HG02973 (cell line): ENCODE measurements around the gene DNER.

Source experiments
- ATAC-seq: cut with Tn5 transposase; IDR thresholded peaks from one replicate; pipeline ENCODE4 v1.9.1; 2021; ENCODE audit warnings: moderate library complexity; ENCODE audit not compliant: unreplicated experiment

Gene DNER

DNA sequence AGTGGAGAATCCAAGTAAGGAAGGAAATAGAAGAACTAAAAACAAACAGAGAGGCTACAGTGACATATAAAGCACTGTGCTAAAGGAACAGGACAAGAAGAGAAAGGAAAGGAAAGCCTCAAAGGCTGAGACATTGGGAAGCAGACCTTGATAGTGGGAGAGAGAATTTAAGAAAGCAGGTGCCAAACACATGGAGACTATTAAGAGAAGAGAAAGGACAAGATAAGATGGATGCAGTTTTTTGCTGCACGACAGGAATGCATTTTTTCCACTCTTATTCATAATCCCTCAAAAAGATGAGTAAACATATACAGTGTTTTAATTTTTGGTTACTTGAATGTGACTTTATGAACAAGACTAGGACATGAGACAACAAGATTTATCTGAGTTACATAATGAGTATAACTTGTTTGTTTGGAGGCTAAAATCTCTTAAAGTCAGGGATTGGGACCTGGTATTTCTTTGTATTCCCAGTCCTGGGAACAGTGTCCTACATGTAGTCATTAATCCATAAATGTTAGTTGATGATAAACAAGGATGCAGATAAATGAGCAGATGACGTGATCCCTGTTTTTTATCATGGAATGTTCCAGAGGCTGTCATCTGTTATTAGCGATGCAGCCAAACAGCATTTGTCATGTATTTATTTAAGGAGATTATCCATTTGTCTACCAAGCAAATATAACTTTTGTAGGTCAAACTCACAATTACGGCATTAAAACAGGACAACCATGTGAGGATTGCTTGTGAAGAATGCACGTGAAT lies 141.7 kb downstream of the DNER start:
- ATAC-seq: no peak

DNA sequence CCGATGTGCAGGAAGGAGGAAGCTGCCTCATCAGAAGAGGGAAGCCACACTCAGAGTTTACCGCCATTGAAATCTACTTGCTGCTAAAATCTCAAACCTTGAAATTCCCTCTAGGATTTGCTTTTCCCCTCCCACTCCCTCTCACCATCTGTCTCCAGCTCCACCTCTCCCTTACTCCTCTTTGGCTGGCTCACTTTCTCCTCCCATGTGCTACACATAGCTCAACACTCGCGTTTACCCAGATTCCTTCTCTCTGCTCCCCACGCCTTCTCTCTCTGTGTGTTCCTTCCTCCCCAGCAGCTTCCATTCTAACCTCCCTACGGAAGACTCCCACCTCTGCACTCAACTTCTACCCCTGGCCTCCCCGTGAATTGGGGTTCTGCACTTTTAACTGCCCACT lies 143.1 kb downstream of the DNER start:
- ATAC-seq: no peak

DNA sequence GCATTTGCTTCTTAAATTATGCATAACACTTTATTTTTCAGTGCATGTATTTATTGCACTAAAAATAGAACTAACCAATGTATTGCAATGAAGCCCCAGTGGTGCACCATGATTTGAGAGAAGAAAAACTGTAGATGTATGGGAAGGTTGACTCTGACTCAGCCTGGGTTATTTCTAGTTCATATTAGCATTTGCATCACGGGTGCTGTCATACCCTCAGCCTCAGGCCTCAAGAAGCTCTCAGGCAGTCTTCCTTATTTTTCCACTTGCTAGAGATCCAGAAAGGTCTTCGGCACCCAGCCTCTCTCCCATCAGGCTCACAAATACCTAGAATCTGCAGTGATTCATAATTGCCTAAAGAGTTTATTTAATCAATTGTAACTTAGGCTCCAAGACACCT lies 148.0 kb downstream of the DNER start:
- no peak for ATAC-seq

DNA sequence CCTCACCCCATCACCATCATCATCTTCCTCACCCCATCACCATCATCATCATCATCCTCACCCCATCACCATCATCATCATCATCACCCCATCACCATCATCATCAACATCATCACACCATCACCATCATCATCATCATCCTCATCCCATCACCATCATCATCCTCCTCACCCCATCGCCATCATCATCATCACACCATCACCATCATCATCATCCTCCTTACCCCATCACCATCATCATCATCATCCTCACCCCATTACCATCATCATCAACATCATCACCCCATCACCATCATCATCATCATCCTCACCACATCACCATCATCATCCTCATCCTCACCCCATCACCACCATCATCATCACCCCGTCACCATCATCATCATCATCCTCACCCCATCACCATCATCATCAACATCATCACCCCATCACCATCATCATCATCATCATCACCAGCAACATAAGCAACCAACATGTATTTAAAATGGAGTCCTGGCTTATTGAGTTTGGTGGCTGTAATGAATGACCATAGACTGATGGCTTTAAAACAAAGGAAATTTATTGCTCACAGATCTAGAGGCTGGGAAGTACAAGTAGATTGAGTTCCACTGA lies 150.0 kb downstream of the DNER start:
- no peak for ATAC-seq

DNA sequence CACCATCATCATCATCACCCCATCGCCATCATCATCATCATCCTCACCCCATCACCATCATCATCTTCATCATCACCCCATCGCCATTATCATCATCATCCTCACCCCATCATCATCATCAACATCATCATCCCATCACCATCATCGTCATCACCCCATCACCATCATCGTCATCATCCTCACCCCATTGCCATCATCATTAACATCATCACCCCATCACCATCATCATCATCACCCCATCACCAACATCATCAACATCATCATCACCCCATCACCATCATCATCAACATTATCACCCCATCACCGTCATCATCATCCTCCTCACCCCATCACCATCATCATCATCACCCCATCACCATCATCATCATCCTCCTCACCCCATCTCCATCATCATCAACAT lies 151.0 kb downstream of the DNER start:
- ATAC-seq: no peak

DNA sequence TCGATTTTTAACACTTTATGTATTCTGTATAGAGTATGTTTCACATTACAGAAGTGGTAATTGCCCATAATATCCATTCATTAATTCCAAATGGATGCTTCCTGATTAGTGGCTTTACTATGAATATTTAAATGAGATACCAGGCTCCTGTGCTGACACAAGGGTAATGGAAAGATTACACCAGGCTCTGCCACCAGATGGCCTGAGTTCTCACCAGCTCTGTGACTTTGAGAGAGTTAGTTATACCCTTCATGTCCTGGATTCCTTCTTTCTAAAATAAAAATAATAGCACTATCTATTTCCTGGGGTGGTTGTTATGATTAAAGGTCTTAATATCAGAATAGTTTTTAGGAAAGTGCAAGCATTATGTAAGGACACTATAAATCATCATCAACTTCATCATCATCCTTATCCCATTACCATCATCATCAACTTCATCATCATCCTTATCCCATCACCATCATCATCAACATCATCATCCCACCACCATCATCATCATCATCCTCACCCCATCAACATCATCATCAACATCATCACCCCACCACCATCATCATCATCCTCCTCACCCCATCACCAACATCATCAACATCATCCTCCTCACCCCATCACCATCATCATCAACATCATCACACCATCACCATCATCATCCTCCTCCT lies 151.8 kb downstream of the DNER start:
- no peak for ATAC-seq

DNA sequence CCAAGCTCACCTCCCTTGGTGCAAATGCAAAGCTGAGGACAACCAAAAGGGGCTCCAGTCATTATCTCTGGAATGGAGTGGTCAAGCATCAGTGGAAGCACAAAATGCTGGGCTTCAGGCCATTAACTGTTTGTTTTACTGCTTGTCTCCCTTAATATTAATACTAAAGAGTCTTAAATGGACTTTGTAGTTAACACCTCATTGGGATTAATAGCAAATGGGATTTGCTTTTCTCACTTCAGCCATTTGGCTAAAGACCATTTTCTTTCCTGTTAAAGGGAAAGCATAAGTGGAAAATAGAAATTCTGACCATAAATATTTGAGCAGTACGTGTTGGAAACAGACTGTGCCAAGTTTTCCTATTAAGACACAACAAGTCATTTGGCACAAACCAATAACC lies 154.4 kb downstream of the DNER start:
- no peak for ATAC-seq

DNA sequence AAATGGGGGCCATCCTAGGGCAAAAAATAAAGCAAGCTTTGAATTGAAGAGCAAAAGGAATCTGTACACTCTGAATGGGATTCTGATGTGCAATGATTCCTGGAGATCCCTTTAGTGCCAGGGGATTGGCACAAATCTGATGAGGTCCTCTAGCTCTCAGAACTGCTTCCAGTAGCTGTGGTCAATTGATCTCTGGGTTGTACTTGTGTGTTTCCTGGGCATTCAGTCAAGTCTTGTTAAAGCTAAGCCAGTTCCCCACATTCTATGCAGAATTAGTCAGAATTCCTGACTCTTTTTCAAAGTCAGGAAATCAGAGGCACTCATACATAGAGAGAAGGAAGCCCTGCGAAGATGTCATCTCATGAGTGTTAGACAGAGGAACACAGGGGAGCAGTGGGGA lies 161.3 kb downstream of the DNER start:
- no peak for ATAC-seq

DNA sequence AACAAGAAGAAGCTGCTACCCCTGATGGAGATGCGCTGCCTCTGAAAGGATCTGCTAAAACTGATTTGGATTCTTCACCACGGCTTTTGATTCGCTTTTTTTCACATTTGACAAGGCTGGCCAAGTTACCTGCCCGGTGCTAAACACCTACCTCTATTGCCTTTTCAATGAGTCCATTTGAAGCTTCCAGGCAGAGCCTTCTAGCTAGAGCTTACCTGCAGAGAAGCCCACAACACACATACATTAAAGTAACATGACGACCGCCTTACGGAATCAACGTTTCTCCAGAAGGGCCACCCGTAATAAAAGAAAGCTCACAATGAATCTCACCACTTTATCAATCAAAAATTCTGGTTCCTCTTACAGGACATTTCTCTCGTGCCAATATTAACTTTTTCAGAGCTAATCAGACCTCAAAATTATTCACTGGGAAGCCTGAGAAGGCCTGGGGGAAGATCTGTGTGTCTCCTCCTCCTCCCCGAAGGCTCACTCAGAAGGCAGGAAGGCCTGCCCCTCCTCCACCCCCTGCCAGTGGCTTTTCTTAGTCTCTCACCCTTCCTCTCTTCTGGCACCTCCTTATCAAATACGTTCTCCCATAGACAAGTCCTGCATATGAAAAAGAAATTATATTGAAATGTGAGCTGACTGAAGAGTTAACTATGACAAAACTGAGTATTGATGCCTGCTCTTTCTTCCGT lies 171.0 kb downstream of the DNER start:
- no peak for ATAC-seq

DNA sequence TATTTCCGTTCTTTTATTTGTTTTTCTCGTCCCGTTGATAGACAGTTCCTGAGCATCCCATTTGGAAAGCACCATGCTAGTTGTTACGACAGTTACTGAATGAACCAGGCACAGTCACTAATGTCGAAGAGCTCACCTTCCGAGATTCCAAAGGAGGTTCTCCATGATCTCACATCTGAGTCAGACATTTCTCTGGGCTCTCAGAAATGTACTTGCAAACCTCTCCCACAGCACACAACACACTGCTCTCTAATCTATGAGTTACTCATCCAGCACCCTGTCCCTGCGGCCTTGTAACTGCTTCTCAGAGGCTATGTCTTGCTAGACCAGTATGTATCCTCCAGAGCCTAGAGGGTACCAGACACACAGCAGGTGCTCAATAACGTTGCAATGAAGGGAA lies 174.7 kb downstream of the DNER start:
- no peak for ATAC-seq

DNA sequence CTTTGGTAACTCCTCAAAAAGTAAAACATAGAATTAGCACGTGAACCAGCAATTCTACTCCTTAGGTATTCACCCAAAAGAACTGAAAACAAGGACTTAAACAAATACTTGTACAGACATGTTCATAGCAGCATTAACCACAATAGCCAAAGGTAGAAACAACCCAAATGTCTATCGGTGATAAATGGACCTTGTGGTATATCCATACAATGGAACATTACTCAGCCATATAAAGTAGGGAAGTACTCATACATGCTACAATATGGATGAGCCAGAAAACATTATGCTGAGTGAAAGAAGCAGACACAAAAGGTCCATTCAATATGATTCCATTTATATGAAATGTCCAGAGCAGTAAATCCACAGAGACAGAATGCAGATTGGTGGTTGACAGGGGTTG lies 182.8 kb downstream of the DNER start:
- no peak for ATAC-seq

DNA sequence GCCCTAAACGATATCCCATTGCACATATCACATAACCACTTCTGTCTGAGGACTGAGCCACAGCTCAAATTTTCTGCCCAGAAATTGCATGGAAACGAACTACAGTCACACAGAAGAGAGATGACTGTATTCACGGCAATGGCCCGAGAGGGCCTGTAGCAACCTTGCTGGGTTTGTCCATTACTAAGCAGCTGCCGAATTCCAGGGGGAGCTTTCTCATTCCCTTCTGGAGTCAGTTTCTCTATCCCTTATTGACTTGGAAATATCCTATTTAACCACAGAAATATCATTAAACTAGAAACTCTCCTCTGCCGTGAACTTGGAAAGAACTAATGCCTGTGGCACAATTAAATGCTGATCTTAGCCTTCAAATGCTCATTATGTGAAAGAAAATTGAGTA lies 183.9 kb downstream of the DNER start:
- no peak for ATAC-seq

DNA sequence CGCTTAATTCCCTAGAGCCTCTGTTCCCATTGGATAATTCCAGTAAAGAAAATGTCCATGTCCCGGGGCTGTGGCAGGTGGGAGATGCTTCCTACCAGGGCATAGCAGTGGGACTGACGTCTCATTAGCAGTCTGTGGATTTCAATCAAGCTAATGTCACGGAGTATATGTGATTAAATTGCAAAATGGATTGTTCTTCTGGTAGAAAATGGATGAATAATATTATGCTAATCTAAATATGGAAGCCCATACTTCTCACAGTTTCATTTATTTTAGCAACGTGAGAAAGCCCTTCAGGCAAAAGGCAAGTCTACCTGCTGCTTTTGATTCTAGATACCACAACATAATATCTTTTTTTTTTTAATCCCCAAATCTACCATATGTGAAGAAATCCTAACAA lies 185.5 kb downstream of the DNER start:
- ATAC-seq: no peak

DNA sequence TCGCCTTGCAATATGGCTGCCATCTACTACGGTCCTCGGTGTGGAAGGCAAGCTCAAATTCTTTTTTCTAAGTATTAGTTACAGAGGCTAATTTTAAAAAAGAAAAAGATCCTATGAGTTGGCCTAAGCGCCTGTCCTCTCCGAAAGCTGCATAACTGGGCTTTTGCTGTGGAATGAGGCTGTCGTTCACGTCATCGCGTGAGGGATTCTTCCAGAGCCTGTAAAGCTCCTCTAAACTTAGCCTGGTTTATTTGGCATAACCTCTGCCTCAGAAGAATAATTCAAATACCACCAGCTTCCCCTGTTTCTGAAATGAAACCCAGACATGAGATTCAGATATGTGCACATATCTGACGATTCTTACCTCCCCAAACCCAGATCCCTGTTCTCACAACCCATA lies 187.4 kb downstream of the DNER start:
- no peak for ATAC-seq

DNA sequence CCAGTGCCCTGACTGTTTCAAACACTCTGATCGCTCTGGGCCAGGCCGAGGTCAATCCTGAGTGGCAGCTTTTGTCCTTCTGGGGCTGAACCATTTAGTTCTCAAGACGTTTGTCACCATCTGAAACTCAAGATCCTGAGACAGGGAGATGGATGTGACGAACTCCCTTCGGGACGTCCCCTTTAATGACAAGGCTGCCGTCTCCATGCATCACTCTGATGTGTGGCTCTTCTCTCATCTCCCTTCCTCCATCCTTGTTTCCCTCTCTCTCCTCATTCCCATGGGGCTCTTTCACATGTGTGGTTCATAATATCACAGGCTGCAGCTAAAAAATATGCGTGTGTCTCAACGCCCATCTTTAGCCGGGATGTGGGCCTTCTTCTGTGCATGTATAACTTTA lies 189.6 kb downstream of the DNER start:
- ATAC-seq: no peak

DNA sequence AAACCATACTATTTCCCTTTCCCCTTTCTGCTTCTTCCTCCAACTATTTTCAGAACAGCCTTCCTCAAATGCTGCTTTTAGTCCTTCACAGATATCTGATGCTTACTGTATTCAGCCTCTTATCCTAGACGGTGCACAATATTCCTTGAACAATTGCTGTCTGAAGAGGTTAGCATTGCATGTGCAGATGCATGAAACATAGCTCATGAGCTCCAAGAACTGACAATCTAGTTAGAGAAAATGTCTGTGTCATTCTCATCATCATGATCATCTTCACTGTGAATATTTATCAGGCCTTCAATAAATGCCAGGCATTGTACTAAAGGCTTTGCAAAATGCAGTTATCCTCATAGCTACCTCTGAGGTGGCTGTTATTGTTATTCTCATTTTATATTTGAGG lies 190.7 kb downstream of the DNER start:
- no peak for ATAC-seq

DNA sequence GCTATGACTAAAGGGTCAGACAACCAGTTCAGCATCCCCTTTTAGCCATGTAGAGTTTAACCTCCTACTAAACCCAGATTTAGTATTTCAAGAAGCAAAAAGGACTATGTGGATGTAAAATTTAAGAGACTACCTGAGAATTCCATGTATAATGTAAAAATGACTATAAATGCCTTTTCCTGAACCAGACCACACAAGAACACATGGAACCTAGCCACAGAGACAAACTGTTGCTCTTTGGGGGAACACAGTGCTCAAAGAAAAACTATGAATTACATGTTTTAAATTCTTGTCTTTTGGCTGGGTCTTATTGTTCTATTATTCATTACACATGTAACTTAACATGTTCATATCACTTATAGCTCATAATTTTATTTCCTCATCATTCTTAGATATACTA lies 192.8 kb downstream of the DNER start:
- ATAC-seq: no peak

DNA sequence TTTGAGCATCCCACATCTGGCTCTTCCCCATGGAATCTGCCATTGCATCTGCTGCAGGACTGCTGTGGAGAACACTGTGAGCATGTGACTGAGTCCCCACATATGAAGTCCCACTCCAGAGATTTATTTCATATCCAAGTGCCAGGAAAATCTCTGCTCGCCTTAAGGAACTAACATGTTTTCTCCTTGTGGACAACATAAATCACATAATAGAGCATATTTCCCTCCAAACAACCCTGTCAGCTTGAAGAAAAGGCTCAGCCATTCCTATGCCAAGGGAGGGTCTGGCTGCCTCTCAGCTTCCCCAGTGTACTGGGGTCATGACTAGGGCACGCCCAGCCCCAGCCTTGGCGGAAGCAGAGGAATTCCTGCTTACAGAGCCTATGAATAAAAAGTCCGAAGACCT lies 193.7 kb downstream of the DNER start:
- ATAC-seq: no peak

DNA sequence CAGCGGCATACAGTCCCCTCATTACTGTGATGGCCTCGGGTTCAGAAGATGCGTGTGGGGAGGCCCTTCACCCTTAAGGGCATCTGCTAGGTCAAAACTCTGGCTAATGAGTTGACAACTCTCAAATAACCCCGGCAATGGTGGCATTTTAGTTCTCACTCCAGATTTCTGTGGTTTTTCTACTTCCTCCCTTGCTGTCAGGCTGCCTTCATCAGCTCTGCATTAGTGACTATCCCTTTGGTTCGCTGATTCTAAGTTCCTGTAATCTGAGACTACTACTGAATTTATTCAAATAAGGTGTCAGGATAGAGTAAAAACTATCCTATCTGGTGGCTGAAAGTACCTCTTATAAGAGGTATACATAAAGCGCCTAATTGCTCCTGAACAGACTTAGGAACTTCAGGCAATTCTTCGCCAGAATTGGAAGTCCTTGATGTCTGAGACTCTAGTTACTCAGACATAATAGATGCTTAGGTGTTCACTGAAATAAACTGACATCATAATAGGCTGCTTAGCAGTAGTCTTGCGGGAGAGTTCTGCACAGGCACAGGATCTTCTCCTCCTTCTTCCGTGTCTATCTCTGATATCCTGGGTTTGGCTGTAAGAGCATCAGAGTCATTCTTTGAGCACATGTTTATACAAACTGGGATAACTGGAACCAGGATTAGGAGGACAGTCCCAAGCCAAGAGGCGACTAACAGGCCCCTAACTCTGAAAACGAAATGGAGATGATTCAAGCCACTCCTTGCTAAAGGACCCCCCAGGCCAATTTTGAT lies 194.5 kb downstream of the DNER start:
- no peak for ATAC-seq

DNA sequence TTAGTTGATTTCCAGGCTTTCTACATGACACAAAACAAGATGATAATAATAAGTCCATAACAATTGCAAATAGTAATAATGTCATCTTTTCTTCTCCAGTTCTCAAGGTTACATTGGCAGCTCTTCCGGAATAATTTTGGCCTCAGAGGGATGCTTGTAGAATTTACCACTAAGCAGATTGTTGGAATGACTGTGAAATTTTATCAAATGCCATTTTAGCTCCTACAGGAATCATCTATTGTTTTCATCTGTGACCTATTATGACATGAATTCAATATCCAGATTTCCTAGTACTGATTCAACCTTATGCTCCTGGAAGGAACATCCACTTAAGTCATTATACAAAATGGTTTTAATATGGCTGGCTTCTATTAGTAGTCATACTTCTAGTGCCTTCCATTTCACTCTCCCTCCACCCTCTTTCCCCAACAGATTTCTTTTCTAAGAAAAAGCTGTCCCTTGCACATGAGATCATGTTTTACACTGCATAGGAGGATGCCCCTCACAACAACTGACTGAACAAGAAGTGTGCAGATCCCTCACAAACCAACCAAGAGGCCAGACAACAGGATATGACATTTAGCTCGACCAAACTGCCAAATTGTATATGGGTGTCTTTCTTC lies 200.0 kb downstream of the DNER start:
- no peak for ATAC-seq

DNA sequence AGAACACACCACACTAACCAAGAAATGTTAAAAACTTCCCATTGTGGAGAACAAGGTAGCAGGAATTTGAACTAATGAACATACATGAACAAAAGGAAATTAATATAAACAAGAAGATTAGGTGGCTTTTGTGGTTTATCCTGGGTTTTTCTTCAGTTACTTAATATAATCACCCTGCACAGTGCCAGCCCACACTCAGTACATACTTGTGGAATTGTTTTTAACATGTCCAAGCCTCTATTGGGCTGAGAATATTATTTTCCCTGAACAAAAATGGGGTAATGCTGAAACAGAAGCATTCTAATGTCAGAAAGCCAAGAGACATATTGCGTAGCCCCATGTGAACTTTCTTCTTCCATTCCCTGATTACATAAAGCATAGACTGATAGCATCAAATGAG lies 202.8 kb downstream of the DNER start:
- ATAC-seq: no peak
